CD4-positive, alpha-beta T cell (primary cell): Measurements from ENCODE around the gene CHMP4A. TPM values are rescaled to one million over a fixed set of nuclear protein-coding genes. Genes with fewer than 3 reads are reported as not detected.

Experiments
- ATAC-seq: fragments of 200-7000 bp; cut with Tn5 transposase; one replicate; pipeline ENCODE4 v1.10.0; 2022; ENCODE audit warnings: mild to moderate bottlenecking; ENCODE audit not compliant: poor library complexity
- CTCF ChIA-PET: fragments of 350-600 bp; sonication (Branson Sonifier 250); formaldehyde crosslinking; loops from one replicate; lab custom pipeline; 2021; ENCODE audit warnings: antibody characterized with exemption, inconsistent platforms; lab: Charles Lee
- POLR2A ChIA-PET: fragments of 350-600 bp; sonication (Branson Sonifier 250); formaldehyde crosslinking; loops from one replicate; lab custom pipeline; 2021; ENCODE audit warnings: antibody characterized with exemption, inconsistent platforms; lab: Charles Lee
- DNase-seq, 14 experiments: peaks; one replicate each; pipeline ENCODE4 v3.0.0-alpha.2; 2013 to 2020; ENCODE audit warnings: mixed read lengths in 2 of 14
- H3K27ac ChIP-seq, 2 donors: one replicate each; pipeline versions ENCODE4 v1.5.1 to v1.7.0; 2013; ENCODE audit warnings: low read length in 2 of 2, low read depth in 1 of 2, mild to moderate bottlenecking in 1 of 2
- H3K27me3 ChIP-seq, 2 experiments: 1 replicate in 1 of 2; 2 replicates in 1 of 2; pipeline versions ENCODE4 v1.6.1 to v1.7.0; 2013; ENCODE audit warnings: low read length in 2 of 2, control low read depth in 1 of 2, mild to moderate bottlenecking in 1 of 2, moderate library complexity in 1 of 2; ENCODE audit not compliant: insufficient read depth in 2 of 2, control insufficient read depth in 1 of 2
- H3K36me3 ChIP-seq: one replicate; pipeline ENCODE4 v1.6.1; 2013; ENCODE audit warnings: low read length, control low read depth; ENCODE audit not compliant: insufficient read depth
- H3K4me1 ChIP-seq: one replicate; pipeline ENCODE4 v1.6.1; 2013; ENCODE audit warnings: low read length, control low read depth; ENCODE audit not compliant: insufficient read depth
- H3K4me3 ChIP-seq: one replicate; pipeline ENCODE4 v1.5.1; 2013; ENCODE audit warnings: mild to moderate bottlenecking, low read length, moderate library complexity
- H3K9me3 ChIP-seq, 2 experiments: 1 replicate in 1 of 2; 2 replicates in 1 of 2; pipeline versions ENCODE4 v1.6.1 to v1.7.0; 2013; ENCODE audit warnings: low read length in 2 of 2, mild to moderate bottlenecking in 2 of 2, control low read depth in 1 of 2, moderate library complexity in 1 of 2; ENCODE audit not compliant: control insufficient read depth in 1 of 2, insufficient read depth in 1 of 2
- H3K27ac Mint-ChIP-seq: one replicate; pipeline ENCODE4 v1.8.0; 2020; ENCODE audit warnings: mixed read lengths
- H3K27me3 Mint-ChIP-seq: one replicate; pipeline ENCODE4 v1.8.0; 2021; ENCODE audit warnings: mixed read lengths
- H3K36me3 Mint-ChIP-seq: one replicate; pipeline ENCODE4 v1.8.0; 2021; ENCODE audit warnings: low read depth, mixed read lengths
- H3K4me1 Mint-ChIP-seq: one replicate; pipeline ENCODE4 v1.8.0; 2021; ENCODE audit warnings: low read depth, mixed read lengths
- H3K4me3 Mint-ChIP-seq: one replicate; pipeline ENCODE4 v1.8.0; 2020; ENCODE audit warnings: mild to moderate bottlenecking, mixed read lengths
- H3K9me3 Mint-ChIP-seq: one replicate; pipeline ENCODE4 v1.8.0; 2020; ENCODE audit warnings: mixed read lengths
- CTCF ChIP-seq: fragments of 200-600 bp; IDR thresholded peaks from one replicate; pipeline ENCODE4 v1.8.0; 2022; ENCODE audit warnings: antibody characterized with exemption, mild to moderate bottlenecking
- intact Hi-C, 2 experiments: fragments of 100-400 bp; cut with DNase I in 1 of 2; cut with micrococcal nuclease in 1 of 2; formaldehyde crosslinking; loops; one replicate each; pipeline versions ENCODE4 v1.15.1 to v1.9.0; 2023 to 2025; cut with DNase I, micrococcal nuclease
- total RNA-seq, 174 experiments: library from RNA in 2 of 174; stranded (reverse) in 2 of 174; gene quantifications; one replicate each; pipeline ENCODE4 v1.2.3 and lab custom pipeline; 2021 to 2026

CHMP4A gene
- total RNA-seq, 2 experiments from 2014 or later, result 73.4 to 80.1 TPM

GRCh38 chr14:24189059-24189375 is 24.3 kb downstream of the CHMP4A start:
- Mint-ChIP-seq H3K4me3 (peak overlapping the region; percentile 93), H3K9me3 (no peaks in the 10 kb centered on the region), H3K36me3 (peaks cover 59% of the 10 kb centered on the region), H3K4me1 (peaks cover 47% of the 10 kb centered on the region), H3K27me3 (no peaks in the 10 kb centered on the region), H3K27ac (peak overlapping the region; percentile 91)
- DNase-seq, result no peak
- intact Hi-C loops, result loop anchor here (2.0 to 5.0 kb wide), 4 partner anchors 42 to 74 kb away; partner anchors contain the start of genes PSME2 (in 2 of the 2), RNF31 (in 2 of the 2), DCAF11 (in 1 of the 2) and GMPR2 (in 1 of the 2)
- TF ChIP-seq CTCF, result no peak
- H3K9me3 ChIP-seq, result no peaks in the 10 kb centered on the region
- peaks cover 33% of the 10 kb centered on the region for H3K4me1 ChIP-seq
- ChIA-PET POLR2A (interaction anchor here (0.7 to 7.4 kb wide), 23 partner anchors 9 to 121 kb away, joined by 3 to 85 read pairs (median 5); partner anchors contain the start of genes CHMP4A, CIDEB, DCAF11 and DHRS1), CTCF (interaction anchor here (0.6 to 2.6 kb wide), 7 partner anchors 27 to 145 kb away, joined by 3 to 24 read pairs (median 4); partner anchors contain the start of genes IRF9, MDP1 and RABGGTA)
- H3K4me3 ChIP-seq, result no peak overlapping the region
- H3K27me3 ChIP-seq, result no peaks in the 10 kb centered on the region
- no peak for ATAC-seq
- H3K27ac ChIP-seq, result peak overlapping the region; percentile 52 to 62
- peaks cover 52% of the 10 kb centered on the region for H3K36me3 ChIP-seq

- peak within 1 kb of the TSS; percentile 91 for H3K27ac Mint-ChIP-seq
- H3K4me1 Mint-ChIP-seq, result peaks cover 45% of the 10 kb centered on the region
- no peaks in the 10 kb centered on the region for H3K27me3 ChIP-seq
- ChIA-PET CTCF (interaction anchor here (0.6 to 2.6 kb wide), 7 partner anchors 27 to 145 kb away, joined by 3 to 24 read pairs (median 4); partner anchors contain the start of genes IRF9, MDP1 and RABGGTA), POLR2A (interaction anchor here (0.7 to 7.4 kb wide), 23 partner anchors 9 to 122 kb away, joined by 3 to 85 read pairs (median 5); partner anchors contain the start of genes CHMP4A, CIDEB, DCAF11 and DHRS1)
- H3K9me3 ChIP-seq, result no peaks in the 10 kb centered on the region
- H3K27me3 Mint-ChIP-seq, result no peaks in the 10 kb centered on the region
- H3K27ac ChIP-seq, result peak within 1 kb of the TSS; percentile 70 to 88
- H3K4me3 ChIP-seq, result peak within 1 kb of the TSS; percentile 75
- TF ChIP-seq CTCF, result no peak
- DNase-seq, result peak; percentile 86 to 98 (median 94)
- peak within 1 kb of the TSS; percentile 93 for H3K4me3 Mint-ChIP-seq
- ATAC-seq, result peak; percentile 91
- peaks cover 32% of the 10 kb centered on the region for H3K4me1 ChIP-seq
- H3K36me3 ChIP-seq, result peaks cover 56% of the 10 kb centered on the region
- H3K36me3 Mint-ChIP-seq, result peaks cover 63% of the 10 kb centered on the region
- intact Hi-C loops, result loop anchor here (1.0 to 5.0 kb wide), 5 partner anchors 25 to 74 kb away; partner anchors contain the start of genes PSME2 (in 2 of the 2), RNF31 (in 2 of the 2), CHMP4A (in 1 of the 2) and DCAF11 (in 1 of the 2)
- H3K9me3 Mint-ChIP-seq, result no peaks in the 10 kb centered on the region
These were observed 24.8 kb downstream of the CHMP4A start, which contains the start of gene IPO4 for GRCh38 chr14:24188251-24189058. TSS of gene IPO4 (minus strand) at chr14:24188816. CDS start at chr14:24188787, 29 bp downstream.

- H3K36me3 Mint-ChIP-seq, result peaks cover 65% of the 10 kb centered on the region
These were observed 25.8 kb downstream of the CHMP4A start for GRCh38 chr14:24187539-24187915.

More at GRCh38 chr14:24187539-24187915, 25.8 kb downstream of the CHMP4A start:
- H3K27me3 Mint-ChIP-seq, result no peaks in the 10 kb centered on the region
- TF ChIP-seq CTCF, result no peak
- no peaks in the 10 kb centered on the region for H3K9me3 Mint-ChIP-seq
- ChIA-PET POLR2A (interaction anchor here (0.6 to 7.4 kb wide), 8 partner anchors 14 to 83 kb away, joined by 3 to 85 read pairs (median 9); partner anchors contain the start of genes CHMP4A, DCAF11, IRF9 and NRL), CTCF (interaction anchor here (0.7 to 2.6 kb wide), 3 partner anchors 8 to 28 kb away, joined by 3 to 24 read pairs (median 13); partner anchors contain the start of genes IRF9, MDP1 and TM9SF1)
- Histone ChIP-seq H3K4me1 (peaks cover 32% of the 10 kb centered on the region), H3K36me3 (peaks cover 58% of the 10 kb centered on the region), H3K27me3 (no peaks in the 10 kb centered on the region), H3K9me3 (no peaks in the 10 kb centered on the region), H3K27ac (peak overlapping the region in 1 of 2 donors; percentile 88), H3K4me3 (peak overlapping the region; percentile 75)
- H3K4me1 Mint-ChIP-seq, result peaks cover 39% of the 10 kb centered on the region
- DNase-seq (no peak), ATAC-seq (no peak)
- intact Hi-C loops, result loop anchor here in 1 of 2 experiments (2.0 to 5.0 kb wide), 2 partner anchors 23 to 40 kb away; partner anchors contain the start of genes PSME2 and RNF31
- H3K4me3 Mint-ChIP-seq, result peak overlapping the region; percentile 93
- H3K27ac Mint-ChIP-seq, result peak overlapping the region; percentile 91
